ENCODE measurements around the gene CCDC141. TPM values are rescaled to one million over a fixed set of nuclear protein-coding genes. Genes with fewer than 3 reads are reported as not detected.
"Not testable (repeated sequence)": the region's sequence is repeated elsewhere in the genome, so short reads cannot be mapped to it uniquely, and the experiment has no call there.

The CCDC141 gene
- total and polyA plus RNA-seq, 3 donors from 2014 or later = 2.2 to 25.9 (median 17.8) TPM

GRCh38 chr2:179069685-179070084 lies 19.7 kb upstream of the CCDC141 start:
- Histone ChIP-seq H3K36me3 (ENCODE audit: low read depth, missing control alignments) (no peaks in the 10 kb centered on the region), H3K9me3 (no peaks in the 10 kb centered on the region), H3K4me1 (no peaks in the 10 kb centered on the region), H3K27ac (no peak overlapping the region), H3K27me3 (no peaks in the 10 kb centered on the region), H3K4me3 (no peak overlapping the region)
- DNase-seq = no peak
- TF ChIP-seq CTCF (IDR thresholded peaks at IDR 0.05) = no peak
- TF ChIP-seq POLR2A (IDR thresholded peaks at IDR 0.05) = no peak
- 92 to 95% methylated on average over 1 of the region's 1 CpG for WGBS, 2 donors
- intact Hi-C loops (cut with DNase I; ENCODE audit: low total_unique reads) = no loop called here

GRCh38 chr2:179068991-179069643 lies 19.2 kb upstream of the CCDC141 start:
- Histone ChIP-seq H3K9me3 (no peaks in the 10 kb centered on the region), H3K27me3 (no peaks in the 10 kb centered on the region), H3K27ac (no peak overlapping the region), H3K36me3 (ENCODE audit: low read depth, missing control alignments) (no peaks in the 10 kb centered on the region), H3K4me3 (no peak overlapping the region), H3K4me1 (no peaks in the 10 kb centered on the region)
- 79 to 81% methylated on average over 2 of the region's 2 CpGs for WGBS, 2 donors
- DNase-seq = no peak
- TF ChIP-seq POLR2A (IDR thresholded peaks at IDR 0.05) (no peak), CTCF (IDR thresholded peaks at IDR 0.05) (no peak)
- intact Hi-C loops (cut with DNase I; ENCODE audit: low total_unique reads) = no loop called here

- WGBS, 2 donors = 81 to 90% methylated on average over 2 of the region's 2 CpGs
- TF ChIP-seq CTCF (IDR thresholded peaks at IDR 0.05) (no peak), POLR2A (IDR thresholded peaks at IDR 0.05) (no peak)
- Histone ChIP-seq H3K4me1 (no peaks in the 10 kb centered on the region), H3K27me3 (no peaks in the 10 kb centered on the region), H3K9me3 (no peaks in the 10 kb centered on the region), H3K27ac (no peak overlapping the region), H3K4me3 (no peak overlapping the region), H3K36me3 (ENCODE audit: low read depth, missing control alignments) (no peaks in the 10 kb centered on the region)
- intact Hi-C loops (cut with DNase I; ENCODE audit: low total_unique reads) = no loop called here
- no peak for DNase-seq
Measured at GRCh38 chr2:179059026-179059700, 9.2 kb upstream of the CCDC141 start.

GRCh38 chr2:179057737-179058136 lies 7.8 kb upstream of the CCDC141 start:
- intact Hi-C loops (cut with DNase I; ENCODE audit: low total_unique reads) = no loop called here
- Histone ChIP-seq H3K4me3 (no peak overlapping the region), H3K4me1 (no peaks in the 10 kb centered on the region), H3K9me3 (no peaks in the 10 kb centered on the region), H3K36me3 (ENCODE audit: low read depth, missing control alignments) (no peaks in the 10 kb centered on the region), H3K27ac (no peak overlapping the region), H3K27me3 (no peaks in the 10 kb centered on the region)
- no peak for DNase-seq
- 69 to 77% methylated on average over 5 of the region's 5 CpGs for WGBS, 2 donors
- TF ChIP-seq POLR2A (IDR thresholded peaks at IDR 0.05) (no peak), CTCF (IDR thresholded peaks at IDR 0.05) (no peak)

GRCh38 chr2:179053568-179053967 lies 3.6 kb upstream of the CCDC141 start:
- intact Hi-C loops (cut with DNase I; ENCODE audit: low total_unique reads); H3K36me3 ChIP-seq (ENCODE audit: low read depth, missing control alignments); H3K27me3 ChIP-seq; H3K4me3 ChIP-seq; H3K9me3 ChIP-seq; H3K27ac ChIP-seq; DNase-seq: not testable (repeated sequence)
- peaks cover 21% of the 10 kb centered on the region for H3K4me1 ChIP-seq
- WGBS, 2 donors = 86 to 89% methylated on average over 3 of the region's 3 CpGs

Measured in testis (tissue), 3 donors.